Hematopoietic multipotent progenitor cell treated with erythropoietin and hydrocortisone succinate and interleukin-3 and kit ligand, for 6 days (in vitro differentiated cells): Measurements from ENCODE around the gene SPATA25.
"Not testable (repeated sequence)": the region's sequence is repeated elsewhere in the genome, so short reads cannot be mapped to it uniquely, and the experiment has no call there.

ENCODE experiments used
- DNase-seq: peaks from one replicate; pipeline ENCODE4 v3.0.0-alpha.2; 2015

The SPATA25 gene

GRCh38 chr20:45887346-45887715 lies at the start of gene SPATA25:
SPATA25 (minus strand) TSS chr20:45887622; CDS start chr20:45887590, 32 bp downstream.
- no peak for DNase-seq

GRCh38 chr20:45935416-45936046 lies 48.1 kb upstream of the SPATA25 start:
- DNase-seq = no peak

GRCh38 chr20:45934586-45935415 lies 47.4 kb upstream of the SPATA25 start, which contains the start of gene PCIF1:
PCIF1 (plus strand) TSS chr20:45934683; CDS start chr20:45939000, 4,317 bp downstream.
- DNase-seq = peak; percentile 99

GRCh38 chr20:45934046-45934585 lies 46.7 kb upstream of the SPATA25 start:
- DNase-seq = peak; percentile 63

GRCh38 chr20:45933266-45934045 lies 46.0 kb upstream of the SPATA25 start:
- DNase-seq = peak; percentile 84

GRCh38 chr20:45931680-45932079 lies 44.3 kb upstream of the SPATA25 start:
- not testable (repeated sequence) for DNase-seq

GRCh38 chr20:45927071-45927878 lies 39.9 kb upstream of the SPATA25 start:
- no peak for DNase-seq

- DNase-seq = no peak
Observed at GRCh38 chr20:45926731-45927070, 39.3 kb upstream of the SPATA25 start.

GRCh38 chr20:45925821-45926506 lies 38.5 kb upstream of the SPATA25 start:
- DNase-seq = no peak

- no peak for DNase-seq
Observed at GRCh38 chr20:45924391-45925261, 37.2 kb upstream of the SPATA25 start.

- DNase-seq = no peak
Observed at GRCh38 chr20:45921337-45922189, 34.1 kb upstream of the SPATA25 start.

GRCh38 chr20:45920462-45921336 lies 33.3 kb upstream of the SPATA25 start:
- DNase-seq = no peak

- DNase-seq = no peak
Observed at GRCh38 chr20:45919542-45920399, 32.3 kb upstream of the SPATA25 start.

GRCh38 chr20:45918779-45919537 lies 31.5 kb upstream of the SPATA25 start:
- DNase-seq = no peak

GRCh38 chr20:45918182-45918737 lies 30.8 kb upstream of the SPATA25 start:
- DNase-seq = no peak

- no peak for DNase-seq
Observed at GRCh38 chr20:45917790-45918141, 30.3 kb upstream of the SPATA25 start.

GRCh38 chr20:45913116-45913515 lies 25.7 kb upstream of the SPATA25 start:
- DNase-seq = no peak
